ENCODE measurements around the gene AMZ1. TPM values are rescaled to one million over a fixed set of nuclear protein-coding genes. Genes with fewer than 3 reads are reported as not detected.

The AMZ1 gene
- total RNA-seq, 2 donors from 2014 or later: 0.66 to 1.6 TPM

GRCh38 chr7:2708041-2708440, 20.0 kb downstream of the AMZ1 start:
- Mint-ChIP-seq H3K9me3 (no peaks in the 10 kb centered on the region), H3K4me1 (peaks cover 17% of the 10 kb centered on the region), H3K27me3 (ENCODE audit: insufficient read depth) (no peaks in the 10 kb centered on the region), H3K36me3 (ENCODE audit: low read depth) (peaks cover 6% of the 10 kb centered on the region), H3K4me3 (no peak overlapping the region), H3K27ac (no peak overlapping the region)
- Histone ChIP-seq H3K27me3 (ENCODE audit: control insufficient read depth, insufficient read depth, low read length, poor library complexity, severe bottlenecking) (no peaks in the 10 kb centered on the region), H3K9ac (ENCODE audit: extremely low read depth, low read length, poor library complexity, severe bottlenecking) (no peak overlapping the region), H3K36me3 (ENCODE audit: control insufficient read depth, insufficient read depth, low read length) (no peaks in the 10 kb centered on the region), H3K4me1 (ENCODE audit: control insufficient read depth, insufficient read depth, low read length) (no peaks in the 10 kb centered on the region), H3K9me3 (ENCODE audit: control insufficient read depth, low read length) (no peaks in the 10 kb centered on the region), H3K27ac (ENCODE audit: low read depth, low read length) (no peak overlapping the region), H3K4me3 (ENCODE audit: low read length) (no peak overlapping the region)
- TF ChIP-seq CTCF (conservative IDR thresholded peaks at IDR 0.05): no peak
- WGBS, 2 experiments (ENCODE audit: insufficient coverage in 1 of 2, insufficient read length in 1 of 2): 93 to 94% methylated on average over 9 to 10 of the region's 10 CpGs
- DNase-seq: no peak

- peaks cover 17% of the 10 kb centered on the region for H3K4me1 Mint-ChIP-seq
- Histone ChIP-seq H3K27ac (ENCODE audit: low read depth, low read length) (no peak overlapping the region), H3K36me3 (ENCODE audit: control insufficient read depth, insufficient read depth, low read length) (no peaks in the 10 kb centered on the region), H3K4me1 (ENCODE audit: control insufficient read depth, insufficient read depth, low read length) (no peaks in the 10 kb centered on the region), H3K27me3 (ENCODE audit: control insufficient read depth, insufficient read depth, low read length, poor library complexity, severe bottlenecking) (no peaks in the 10 kb centered on the region), H3K4me3 (ENCODE audit: low read length) (no peak overlapping the region), H3K9me3 (ENCODE audit: control insufficient read depth, low read length) (no peaks in the 10 kb centered on the region), H3K9ac (ENCODE audit: extremely low read depth, low read length, poor library complexity, severe bottlenecking) (no peak overlapping the region)
- no peaks in the 10 kb centered on the region for H3K9me3 Mint-ChIP-seq
- TF ChIP-seq CTCF (conservative IDR thresholded peaks at IDR 0.05): no peak
- WGBS, 2 experiments (ENCODE audit: insufficient coverage in 1 of 2, insufficient read length in 1 of 2): 92 to 95% methylated on average over 13 to 20 of the region's 20 CpGs
- DNase-seq: peak; percentile 46
- H3K36me3 Mint-ChIP-seq (ENCODE audit: low read depth): peaks cover 6% of the 10 kb centered on the region
- no peak overlapping the region for H3K4me3 Mint-ChIP-seq
- H3K27me3 Mint-ChIP-seq (ENCODE audit: insufficient read depth): no peaks in the 10 kb centered on the region
- no peak overlapping the region for H3K27ac Mint-ChIP-seq
Measured at GRCh38 chr7:2708547-2709310, 20.7 kb downstream of the AMZ1 start.

GRCh38 chr7:2709553-2710285, 21.7 kb downstream of the AMZ1 start:
- 36 to 56% methylated on average over 14 to 35 of the region's 35 CpGs for WGBS, 2 experiments (ENCODE audit: insufficient coverage in 1 of 2, insufficient read length in 1 of 2)
- Mint-ChIP-seq H3K27me3 (ENCODE audit: insufficient read depth) (no peaks in the 10 kb centered on the region), H3K27ac (no peak overlapping the region), H3K9me3 (no peaks in the 10 kb centered on the region), H3K4me1 (peaks cover 17% of the 10 kb centered on the region), H3K4me3 (no peak overlapping the region), H3K36me3 (ENCODE audit: low read depth) (peaks cover 6% of the 10 kb centered on the region)
- Histone ChIP-seq H3K36me3 (ENCODE audit: control insufficient read depth, insufficient read depth, low read length) (no peaks in the 10 kb centered on the region), H3K4me3 (ENCODE audit: low read length) (no peak overlapping the region), H3K27ac (ENCODE audit: low read depth, low read length) (no peak overlapping the region), H3K9me3 (ENCODE audit: control insufficient read depth, low read length) (no peaks in the 10 kb centered on the region), H3K9ac (ENCODE audit: extremely low read depth, low read length, poor library complexity, severe bottlenecking) (no peak overlapping the region), H3K4me1 (ENCODE audit: control insufficient read depth, insufficient read depth, low read length) (no peaks in the 10 kb centered on the region), H3K27me3 (ENCODE audit: control insufficient read depth, insufficient read depth, low read length, poor library complexity, severe bottlenecking) (no peaks in the 10 kb centered on the region)
- peak; percentile 99 for TF ChIP-seq CTCF (conservative IDR thresholded peaks at IDR 0.05)
- DNase-seq: peak; percentile 97

Data from endodermal cell (in vitro differentiated cells).